ENCODE data around the gene STXBP1. TPM values are rescaled to one million over a fixed set of nuclear protein-coding genes. Genes with fewer than 3 reads are reported as not detected.

STXBP1 gene
- total RNA-seq, 2 donors from 2014 or later, result 8.2 to 15.8 TPM

- no peaks in the 10 kb centered on the region for H3K9me3 ChIP-seq
- intact Hi-C loops (cut with DNase I), result no loop called here
- no peaks in the 10 kb centered on the region for H3K27me3 ChIP-seq
- H3K9ac ChIP-seq (ENCODE audit: low read depth in 2 of 2, low read length in 2 of 2), result no peak overlapping the region
- no peaks in the 10 kb centered on the region for H3K36me3 ChIP-seq
- H3K27ac ChIP-seq, result no peak overlapping the region
- DNase-seq, result no peak
- peaks cover 10% of the 10 kb centered on the region for H3K4me1 ChIP-seq
- TF ChIP-seq CTCF (IDR thresholded peaks at IDR 0.05), result no peak
- H3K4me3 ChIP-seq, result peak overlapping the region; percentile 97
Measured at GRCh38 chr9:127714020-127714750, 102.1 kb downstream of the STXBP1 start.

GRCh38 chr9:127714951-127715469, 102.9 kb downstream of the STXBP1 start:
- no peak for TF ChIP-seq CTCF (IDR thresholded peaks at IDR 0.05)
- Histone ChIP-seq H3K4me3 (peak overlapping the region; percentile 97), H3K36me3 (no peaks in the 10 kb centered on the region), H3K27me3 (no peaks in the 10 kb centered on the region), H3K9ac (ENCODE audit: low read depth in 2 of 2, low read length in 2 of 2) (peak overlapping the region; percentile 67 to 90), H3K9me3 (no peaks in the 10 kb centered on the region), H3K4me1 (peaks cover 10% of the 10 kb centered on the region), H3K27ac (peak overlapping the region; percentile 86)
- intact Hi-C loops (cut with DNase I), result no loop called here
- DNase-seq, result peak; percentile 53

- Histone ChIP-seq H3K9me3 (no peaks in the 10 kb centered on the region), H3K4me3 (peak within 1 kb of the TSS; percentile 97), H3K36me3 (no peaks in the 10 kb centered on the region), H3K4me1 (peaks cover 10% of the 10 kb centered on the region), H3K27ac (peak within 1 kb of the TSS; percentile 86), H3K9ac (ENCODE audit: low read depth in 2 of 2, low read length in 2 of 2) (peak within 1 kb of the TSS; percentile 67 to 90), H3K27me3 (no peaks in the 10 kb centered on the region)
- no peak for TF ChIP-seq CTCF (IDR thresholded peaks at IDR 0.05)
- intact Hi-C loops (cut with DNase I), result no loop called here
- peak; percentile 98 for DNase-seq
Measured at GRCh38 chr9:127715470-127716337, 103.6 kb downstream of the STXBP1 start, which contains the start of the genes PTRH1 and TTC16. PTRH1 (minus strand) TSS chr9:127715663; CDS start chr9:127715639, 24 bp downstream. TTC16 (plus strand) TSS chr9:127716079; CDS start chr9:127716146, 67 bp downstream.

- Histone ChIP-seq H3K36me3 (no peaks in the 10 kb centered on the region), H3K4me3 (no peak overlapping the region), H3K9me3 (no peaks in the 10 kb centered on the region), H3K27me3 (no peaks in the 10 kb centered on the region), H3K9ac (ENCODE audit: low read depth in 2 of 2, low read length in 2 of 2) (peak overlapping the region; percentile 33 to 90), H3K27ac (peak overlapping the region; percentile 86), H3K4me1 (peaks cover 10% of the 10 kb centered on the region)
- DNase-seq, result no peak
- no peak for TF ChIP-seq CTCF (IDR thresholded peaks at IDR 0.05)
- intact Hi-C loops (cut with DNase I), result no loop called here
Measured at GRCh38 chr9:127716412-127716811, 104.3 kb downstream of the STXBP1 start.

- no peaks in the 10 kb centered on the region for H3K9me3 ChIP-seq
- H3K4me1 ChIP-seq, result peaks cover 10% of the 10 kb centered on the region
- no peak overlapping the region for H3K9ac ChIP-seq (ENCODE audit: low read depth in 2 of 2, low read length in 2 of 2)
- TF ChIP-seq CTCF (IDR thresholded peaks at IDR 0.05), result no peak
- no peaks in the 10 kb centered on the region for H3K36me3 ChIP-seq
- DNase-seq, result no peak
- H3K27ac ChIP-seq, result no peak overlapping the region
- intact Hi-C loops (cut with DNase I), result no loop called here
- H3K4me3 ChIP-seq, result no peak overlapping the region
- H3K27me3 ChIP-seq, result no peaks in the 10 kb centered on the region
Measured at GRCh38 chr9:127717766-127718165, 105.7 kb downstream of the STXBP1 start.
